Smooth muscle cell (in vitro differentiated cells): ENCODE measurements around the gene ECEL1. TPM values are rescaled to one million over a fixed set of nuclear protein-coding genes. Genes with fewer than 3 reads are reported as not detected.

ENCODE experiments used
- DNase-seq: peaks from one replicate; lab custom pipeline; 2025; ENCODE audit not compliant: unreplicated experiment; lab: John Stamatoyannopoulos, UW
- H2AFZ ChIP-seq: fragments of 200-600 bp; sonication (generic); 2 replicates; pipeline ENCODE4 v1.6.0; 2016; ENCODE audit warnings: antibody characterized with exemption, low read depth, mild to moderate bottlenecking
- H3F3A ChIP-seq: fragments of 200-600 bp; sonication (generic); 2 replicates; pipeline ENCODE4 v1.6.0; 2017; ENCODE audit warnings: antibody characterized with exemption, low read depth
- H3K27ac ChIP-seq: fragments of 200-600 bp; sonication (generic); 2 replicates; pipeline ENCODE4 v1.5.1; 2016; ENCODE audit warnings: low read depth, mild to moderate bottlenecking
- H3K27me3 ChIP-seq: fragments of 200-600 bp; sonication (generic); 2 replicates; pipeline ENCODE4 v1.6.1; 2016; ENCODE audit warnings: low read depth, mild to moderate bottlenecking
- H3K36me3 ChIP-seq: fragments of 200-600 bp; sonication (generic); 2 replicates; pipeline ENCODE4 v1.5.1; 2016; ENCODE audit warnings: low read depth
- H3K4me1 ChIP-seq: fragments of 200-600 bp; sonication (generic); 2 replicates; pipeline ENCODE4 v1.5.1; 2016; ENCODE audit warnings: low read depth
- H3K4me2 ChIP-seq: fragments of 200-600 bp; sonication (generic); 2 replicates; pipeline ENCODE4 v1.6.0; 2016; ENCODE audit warnings: mild to moderate bottlenecking
- H3K4me3 ChIP-seq: fragments of 200-600 bp; sonication (generic); 2 replicates; pipeline ENCODE4 v1.5.1; 2016; ENCODE audit warnings: mild to moderate bottlenecking
- H3K79me2 ChIP-seq: fragments of 200-600 bp; sonication (generic); 2 replicates; pipeline ENCODE4 v1.6.0; 2016; ENCODE audit warnings: low read depth, mild to moderate bottlenecking
- H3K9ac ChIP-seq: fragments of 200-600 bp; sonication (generic); 2 replicates; pipeline ENCODE4 v1.6.0; 2016; ENCODE audit warnings: low read depth
- H3K9me3 ChIP-seq: fragments of 200-600 bp; sonication (generic); replicated peaks from 2 replicates; pipeline ENCODE4 v1.5.1; 2016; ENCODE audit warnings: low read depth
- H4K20me1 ChIP-seq: fragments of 200-600 bp; sonication (generic); 2 replicates; pipeline ENCODE4 v1.6.0; 2016; ENCODE audit warnings: low read depth
- CTCF ChIP-seq: fragments of 200-600 bp; sonication (generic); IDR thresholded peaks from 2 replicates; pipeline ENCODE4 v1.5.1; 2017; ENCODE audit warnings: borderline replicate concordance, mild to moderate bottlenecking, antibody characterized with exemption; ENCODE audit not compliant: insufficient read depth, poor library complexity, severe bottlenecking
- WGBS: methylation state at CpG from one replicate; pipeline ENCODE4 v1.1.7; 2016; ENCODE audit warnings: low lambda C conversion rate; 5-methylcytosine and 5-hydroxymethylcytosine counted together
- polyA plus RNA-seq: library from polyadenylated mRNA; unstranded; fragments of >200 nt; fragmentation: Nextera tagmentation; extraction: Ambion mirVana; gene quantifications from 2 replicates; pipeline ENCODE4 v1.2.1, GENCODE V29; 2016
- total RNA-seq: library from RNA; depleted of rRNA; stranded (reverse); fragments of >200 nt; gene quantifications from 2 replicates; pipeline ENCODE4 v1.2.3, GENCODE V29; 2014

The ECEL1 gene
- total and polyA plus RNA-seq, 2 experiments from 2014 or later = not detected

- no peak for DNase-seq
- TF ChIP-seq CTCF = no peak
These were observed 43.1 kb upstream of the ECEL1 start for GRCh38 chr2:232530626-232531260.

GRCh38 chr2:232529806-232530547 lies 42.3 kb upstream of the ECEL1 start:
- H3F3A ChIP-seq = no peaks in the 10 kb centered on the region
- H3K4me2 ChIP-seq = no peak overlapping the region
- no peak overlapping the region for H3K9ac ChIP-seq
- H3K27ac ChIP-seq = no peak overlapping the region
- no peaks in the 10 kb centered on the region for H3K79me2 ChIP-seq
- no peak for TF ChIP-seq CTCF
- H3K9me3 ChIP-seq = no peaks in the 10 kb centered on the region
- H3K4me3 ChIP-seq = no peak overlapping the region
- no peak for DNase-seq
- H4K20me1 ChIP-seq = no peaks in the 10 kb centered on the region
- no peaks in the 10 kb centered on the region for H3K36me3 ChIP-seq
- 97% methylated on average over 16 of the region's 17 CpGs for WGBS
- H3K4me1 ChIP-seq = peaks cover 4% of the 10 kb centered on the region
- H3K27me3 ChIP-seq = no peaks in the 10 kb centered on the region
- no peak overlapping the region for H2AFZ ChIP-seq

More at GRCh38 chr2:232530626-232531260, 43.1 kb upstream of the ECEL1 start:
- no peak overlapping the region for H3K4me2 ChIP-seq
- 85% methylated on average over 9 of the region's 9 CpGs for WGBS
- no peaks in the 10 kb centered on the region for H3F3A ChIP-seq
- H4K20me1 ChIP-seq = no peaks in the 10 kb centered on the region
- no peak overlapping the region for H2AFZ ChIP-seq
- no peaks in the 10 kb centered on the region for H3K79me2 ChIP-seq
- no peaks in the 10 kb centered on the region for H3K36me3 ChIP-seq
- H3K27me3 ChIP-seq = no peaks in the 10 kb centered on the region
- H3K4me3 ChIP-seq = no peak overlapping the region
- no peaks in the 10 kb centered on the region for H3K9me3 ChIP-seq
- no peak overlapping the region for H3K9ac ChIP-seq
- no peak overlapping the region for H3K27ac ChIP-seq
- no peaks in the 10 kb centered on the region for H3K4me1 ChIP-seq

- Histone ChIP-seq H4K20me1 (no peaks in the 10 kb centered on the region), H3K4me1 (peaks cover 4% of the 10 kb centered on the region), H2AFZ (no peak overlapping the region), H3K9ac (no peak overlapping the region), H3K4me2 (no peak overlapping the region), H3K79me2 (no peaks in the 10 kb centered on the region), H3K9me3 (no peaks in the 10 kb centered on the region), H3K27me3 (peaks cover 10% of the 10 kb centered on the region), H3K27ac (no peak overlapping the region), H3F3A (no peaks in the 10 kb centered on the region), H3K36me3 (no peaks in the 10 kb centered on the region), H3K4me3 (no peak overlapping the region)
- WGBS = 86% methylated on average over 11 of the region's 11 CpGs
- no peak for TF ChIP-seq CTCF
- DNase-seq = no peak
These were observed 41.3 kb upstream of the ECEL1 start for GRCh38 chr2:232528746-232529460.
